Measurements from ENCODE around the gene ST7L.

Gene ST7L

GRCh38 chr1:112620377-112620695 lies 1.4 kb upstream of the ST7L start:
- peak overlapping the region; percentile 94 for H3K4me3 ChIP-seq (ENCODE audit: low read depth, low read length)
- no peak for DNase-seq (ENCODE audit: low read depth)

GRCh38 chr1:112619518-112620376 lies 806 bp upstream of the ST7L start, which contains the start of gene CAPZA1:
CAPZA1 (plus strand) TSS chr1:112619832; CDS start chr1:112619845, 13 bp downstream.
- DNase-seq (ENCODE audit: low read depth): peak; percentile 74
- peak within 1 kb of the TSS; percentile 94 for H3K4me3 ChIP-seq (ENCODE audit: low read depth, low read length)

GRCh38 chr1:112618114-112618720 lies 724 bp downstream of the ST7L start:
- DNase-seq (ENCODE audit: low read depth): no peak
- peak overlapping the region; percentile 94 for H3K4me3 ChIP-seq (ENCODE audit: low read depth, low read length)

- H3K4me3 ChIP-seq (ENCODE audit: low read depth, low read length): no peak overlapping the region
- no peak for DNase-seq (ENCODE audit: low read depth)
Observed at GRCh38 chr1:112614460-112615065, 4.4 kb downstream of the ST7L start.

- H3K4me3 ChIP-seq (ENCODE audit: low read depth, low read length): no peak overlapping the region
- DNase-seq (ENCODE audit: low read depth): no peak
Observed at GRCh38 chr1:112605633-112606327, 13.2 kb downstream of the ST7L start.

- DNase-seq (ENCODE audit: low read depth): no peak
- H3K4me3 ChIP-seq (ENCODE audit: low read depth, low read length): no peak overlapping the region
Observed at GRCh38 chr1:112603541-112603940, 15.4 kb downstream of the ST7L start.

- DNase-seq (ENCODE audit: low read depth): no peak
- H3K4me3 ChIP-seq (ENCODE audit: low read depth, low read length): no peak overlapping the region
Observed at GRCh38 chr1:112603012-112603411, 15.9 kb downstream of the ST7L start.

- H3K4me3 ChIP-seq (ENCODE audit: low read depth, low read length): no peak overlapping the region
Observed at GRCh38 chr1:112599477-112599876, 19.5 kb downstream of the ST7L start.

GRCh38 chr1:112594208-112594876 lies 24.6 kb downstream of the ST7L start:
- DNase-seq (ENCODE audit: low read depth): no peak
- H3K4me3 ChIP-seq (ENCODE audit: low read depth, low read length): no peak overlapping the region

More at GRCh38 chr1:112599477-112599876, 19.5 kb downstream of the ST7L start:
- DNase-seq (ENCODE audit: low read depth): no peak

- H3K4me3 ChIP-seq (ENCODE audit: low read depth, low read length): no peak overlapping the region
- DNase-seq (ENCODE audit: low read depth): no peak
Observed at GRCh38 chr1:112589766-112590165, 29.2 kb downstream of the ST7L start.

- H3K4me3 ChIP-seq (ENCODE audit: low read depth, low read length): no peak overlapping the region
- no peak for DNase-seq (ENCODE audit: low read depth)
Observed at GRCh38 chr1:112583366-112583765, 35.6 kb downstream of the ST7L start.

- no peak for DNase-seq (ENCODE audit: low read depth)
- no peak overlapping the region for H3K4me3 ChIP-seq (ENCODE audit: low read depth, low read length)
Observed at GRCh38 chr1:112581586-112582192, 37.3 kb downstream of the ST7L start.

GRCh38 chr1:112579801-112580510 lies 39.0 kb downstream of the ST7L start:
- DNase-seq (ENCODE audit: low read depth): no peak
- H3K4me3 ChIP-seq (ENCODE audit: low read depth, low read length): no peak overlapping the region

GRCh38 chr1:112576240-112576639 lies 42.7 kb downstream of the ST7L start:
- no peak overlapping the region for H3K4me3 ChIP-seq (ENCODE audit: low read depth, low read length)

GRCh38 chr1:112575154-112575804 lies 43.7 kb downstream of the ST7L start:
- DNase-seq (ENCODE audit: low read depth): peak; percentile 87
- H3K4me3 ChIP-seq (ENCODE audit: low read depth, low read length): no peak overlapping the region

More at GRCh38 chr1:112576240-112576639, 42.7 kb downstream of the ST7L start:
- no peak for DNase-seq (ENCODE audit: low read depth)

- DNase-seq (ENCODE audit: low read depth): no peak
- no peak overlapping the region for H3K4me3 ChIP-seq (ENCODE audit: low read depth, low read length)
Observed at GRCh38 chr1:112565800-112566199, 53.1 kb downstream of the ST7L start.

- no peak overlapping the region for H3K4me3 ChIP-seq (ENCODE audit: low read depth, low read length)
- DNase-seq (ENCODE audit: low read depth): no peak
Observed at GRCh38 chr1:112564081-112564480, 54.9 kb downstream of the ST7L start.

GRCh38 chr1:112563341-112563740 lies 55.6 kb downstream of the ST7L start:
- no peak overlapping the region for H3K4me3 ChIP-seq (ENCODE audit: low read depth, low read length)
- DNase-seq (ENCODE audit: low read depth): no peak
